HCT116 (cell line): ENCODE results near the gene BRCA2.

ENCODE experiments used
- ATF3 ChIP-seq: IDR thresholded peaks from 2 replicates; pipeline ENCODE4 v1.6.1; 2012
- CEBPB ChIP-seq: IDR thresholded peaks from 2 replicates; pipeline ENCODE4 v1.6.1; 2012; ENCODE audit warnings: low read depth
- CTCF ChIP-seq, 3 experiments: fragments of 200-600 bp in 1 of 3; sonication (generic) in 1 of 3; IDR thresholded peaks in 2 of 3; conservative IDR thresholded peaks in 1 of 3; 2 replicates each; pipeline ENCODE4 v1.5.1; 2012 to 2017; ENCODE audit warnings: low read depth in 2 of 3, low read length in 2 of 3, antibody characterized with exemption in 1 of 3, borderline replicate concordance in 1 of 3, control low read depth in 1 of 3, mild to moderate bottlenecking in 1 of 3, mixed read lengths in 1 of 3, mixed run types in 1 of 3, moderate library complexity in 1 of 3; ENCODE audit not compliant: insufficient read depth in 1 of 3
- ELF1 ChIP-seq: IDR thresholded peaks from 2 replicates; pipeline ENCODE4 v1.6.1; 2012; ENCODE audit warnings: low read depth, borderline replicate concordance
- EZH2phosphoT487 ChIP-seq: fragments of 200-600 bp; IDR thresholded peaks from 2 replicates; pipeline ENCODE4 v1.6.1; 2018; ENCODE audit warnings: antibody characterized with exemption, borderline replicate concordance
- JUND ChIP-seq: IDR thresholded peaks from 2 replicates; pipeline ENCODE4 v1.6.1; 2012
- MAX ChIP-seq: IDR thresholded peaks from 2 replicates; pipeline ENCODE4 v1.6.1; 2012
- POLR2A ChIP-seq: IDR thresholded peaks from 2 replicates; pipeline ENCODE4 v1.7.0; 2011; ENCODE audit warnings: borderline replicate concordance; ENCODE audit not compliant: insufficient read depth, insufficient read length; ENCODE audit errors: extremely low read depth
- POLR2AphosphoS5 ChIP-seq: IDR thresholded peaks from 2 replicates; pipeline ENCODE4 v1.6.1; 2011; ENCODE audit warnings: mild to moderate bottlenecking, low read depth, low read length, moderate library complexity
- SIN3A ChIP-seq: IDR thresholded peaks from 2 replicates; pipeline ENCODE4 v1.6.1; 2012; ENCODE audit warnings: low read depth
- TCF7L2 ChIP-seq: IDR thresholded peaks from 2 replicates; pipeline ENCODE4 v1.7.0; 2011; ENCODE audit warnings: borderline replicate concordance, inconsistent platforms; ENCODE audit not compliant: insufficient read depth, insufficient read length; ENCODE audit errors: extremely low read depth
- ZNF274 ChIP-seq: fragments of 200-500 bp; sonication (Bioruptor generic); IDR thresholded peaks from 2 replicates; pipeline ENCODE4 v1.6.1; 2014; ENCODE audit warnings: mild to moderate bottlenecking, low read depth, low read length, inconsistent platforms

GRCh38 chr13:32378012-32378411 lies 62.7 kb downstream of the BRCA2 start:
- TF ChIP-seq MAX (no peak), POLR2A (no peak), CTCF (IDR thresholded peaks at IDR 0.05 in 2 of 3, conservative IDR thresholded peaks at IDR 0.05 in 1 of 3; ENCODE audit: borderline replicate concordance in 1 of 3, insufficient read depth in 1 of 3, low read depth in 2 of 3, low read length in 2 of 3) (no peak), JUND (no peak), TCF7L2 (no peak), SIN3A (no peak), POLR2AphosphoS5 (no peak), ELF1 (no peak), ATF3 (no peak), ZNF274 (no peak), CEBPB (no peak), EZH2phosphoT487 (no peak)
